Gastrocnemius medialis (tissue), 4 donors: Measurements from ENCODE around the gene RPL23.

ENCODE experiments used
- CTCF ChIP-seq, 5 experiments: fragments of 450-650 bp in 3 of 5; fragments of 200-600 bp in 2 of 5; sonication (generic) in 2 of 5; IDR thresholded peaks in 4 of 5; conservative IDR thresholded peaks in 1 of 5; 1 replicate in 4 of 5; 2 replicates in 1 of 5; pipeline ENCODE4 v1.5.1; 2016 to 2019; ENCODE audit warnings: antibody characterized with exemption in 5 of 5, mild to moderate bottlenecking in 3 of 5, moderate library complexity in 3 of 5
- POLR2A ChIP-seq, 2 donors: fragments of 450-650 bp; IDR thresholded peaks; one replicate each; pipeline ENCODE4 v1.6.1; 2017; ENCODE audit warnings: antibody characterized with exemption in 2 of 2, mild to moderate bottlenecking in 2 of 2, moderate library complexity in 2 of 2

GRCh38 chr17:38890410-38890746 is 36.9 kb upstream of the RPL23 start:
- TF ChIP-seq CTCF (IDR thresholded peaks at IDR 0.05 in 4 of 5, conservative IDR thresholded peaks at IDR 0.05 in 1 of 5) (no peak), POLR2A (IDR thresholded peaks at IDR 0.05) (no peak)
